NCI-H1436 treated with DMSO at 0.1 percent for 48 hours (cell line): ENCODE results near the gene NUS1.
A peak's percentile ranks its signal among the peaks of the same experiment; 100 is the strongest.
"Not testable (repeated sequence)": the region's sequence is repeated elsewhere in the genome, so short reads cannot be mapped to it uniquely, and the experiment has no call there.

Source experiments
- DNase-seq: peaks from one replicate; lab custom pipeline; 2025; lab: John Stamatoyannopoulos, UW

NUS1 gene

DNA sequence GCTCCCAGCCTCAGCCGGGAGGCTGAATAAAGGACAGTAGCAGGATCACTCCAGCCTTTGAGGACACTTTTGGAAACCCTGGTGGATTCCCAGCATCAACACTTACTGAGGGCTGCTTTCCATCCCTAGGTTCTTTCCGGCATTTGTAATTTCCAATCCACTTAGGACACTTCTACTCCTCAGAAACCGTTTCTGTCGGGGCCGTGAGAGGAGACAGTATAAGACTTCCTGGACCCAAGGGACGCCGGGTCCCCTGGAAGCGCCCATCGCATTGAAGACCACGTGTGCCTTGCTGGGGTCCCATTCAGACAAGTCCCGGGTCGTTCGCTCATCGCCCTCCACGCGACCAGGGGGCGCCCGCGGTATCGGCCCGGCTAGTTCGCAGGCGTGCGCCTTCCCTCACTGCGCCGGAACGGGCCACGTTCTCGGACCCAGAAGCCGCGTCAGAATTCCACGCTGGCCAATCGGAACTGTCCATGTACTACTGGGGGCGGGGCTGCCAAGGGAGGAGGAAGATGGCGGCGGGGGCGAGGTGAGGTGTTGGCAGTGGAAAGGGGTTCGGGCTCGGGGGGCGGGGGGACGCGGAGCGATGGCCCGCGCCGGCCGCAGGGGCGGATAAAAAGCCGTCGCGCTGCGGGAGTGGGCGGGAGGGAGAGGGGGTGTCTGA lies at the start of gene NUS1:
TSS of gene NUS1 (plus strand) at position 479 of the 667 bp plus-strand sequence. CDS start 202 bp downstream, outside the sequence.
- peak; percentile 66 for DNase-seq

DNA sequence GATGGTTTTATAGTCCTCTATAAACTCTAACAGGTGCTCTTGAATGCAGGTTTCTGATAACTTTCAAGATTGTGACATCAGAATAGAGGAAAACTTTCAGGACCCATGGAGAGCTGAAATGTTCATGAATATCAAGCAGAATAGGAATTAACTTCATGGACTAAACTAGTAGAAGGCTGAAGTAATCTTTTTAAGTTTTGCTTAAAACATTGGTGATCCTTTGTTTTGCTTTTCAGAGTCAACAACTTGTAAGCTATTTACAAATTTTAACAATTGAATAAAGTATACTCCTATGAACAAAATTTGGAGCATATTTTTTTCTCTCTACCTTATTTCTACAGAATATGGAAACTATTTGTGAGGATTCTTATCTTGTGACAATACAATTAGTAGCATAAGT lies 47.7 kb upstream of the NUS1 start:
- DNase-seq = no peak

DNA sequence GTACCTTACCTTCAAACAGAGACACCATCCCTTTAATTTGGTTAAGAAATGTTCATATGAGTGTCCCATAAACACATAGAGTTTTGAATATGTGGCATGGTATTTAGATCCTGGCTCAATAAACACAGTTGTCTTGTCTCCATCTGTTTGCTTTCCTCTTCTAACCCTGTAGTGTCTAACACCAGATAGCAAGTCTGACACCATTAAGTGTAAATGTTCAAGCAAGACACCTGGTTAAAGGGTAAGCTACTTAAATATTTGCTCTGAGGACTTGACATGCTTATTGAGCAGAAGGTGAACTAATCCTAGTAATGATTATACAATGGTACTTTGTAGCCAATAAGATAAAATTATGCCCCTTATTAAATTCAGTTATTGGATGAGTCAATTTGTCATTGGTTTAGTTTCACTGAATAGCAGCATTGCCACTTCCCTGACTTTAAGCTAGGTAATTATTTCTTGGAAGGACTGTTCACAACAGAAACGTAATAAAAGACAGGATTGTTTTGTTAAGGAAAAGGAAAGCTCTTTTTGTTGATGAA lies 46.1 kb upstream of the NUS1 start:
- DNase-seq = no peak

GRCh38 chr6:117637770-117638169 lies 37.5 kb upstream of the NUS1 start:
- DNase-seq = no peak

DNA sequence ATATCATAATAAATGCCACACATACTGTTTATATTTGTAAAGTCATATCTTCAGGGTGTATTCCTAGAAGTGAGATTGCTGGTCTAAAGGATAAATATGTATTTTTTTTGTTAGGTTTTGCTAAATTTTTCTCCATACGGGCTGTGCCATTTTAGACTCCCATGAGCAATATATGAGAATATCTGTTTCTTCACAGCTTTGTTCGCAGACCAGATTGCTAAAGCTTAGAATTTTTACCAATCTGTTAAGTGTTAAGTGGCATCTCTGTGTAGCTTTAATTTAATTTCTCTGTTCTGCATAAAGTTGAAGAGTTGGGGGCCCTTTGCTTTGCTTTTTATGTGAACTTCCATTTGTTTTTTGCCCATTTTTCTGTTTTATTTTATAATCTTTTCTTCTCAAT lies 32.3 kb upstream of the NUS1 start:
- no peak for DNase-seq

DNA sequence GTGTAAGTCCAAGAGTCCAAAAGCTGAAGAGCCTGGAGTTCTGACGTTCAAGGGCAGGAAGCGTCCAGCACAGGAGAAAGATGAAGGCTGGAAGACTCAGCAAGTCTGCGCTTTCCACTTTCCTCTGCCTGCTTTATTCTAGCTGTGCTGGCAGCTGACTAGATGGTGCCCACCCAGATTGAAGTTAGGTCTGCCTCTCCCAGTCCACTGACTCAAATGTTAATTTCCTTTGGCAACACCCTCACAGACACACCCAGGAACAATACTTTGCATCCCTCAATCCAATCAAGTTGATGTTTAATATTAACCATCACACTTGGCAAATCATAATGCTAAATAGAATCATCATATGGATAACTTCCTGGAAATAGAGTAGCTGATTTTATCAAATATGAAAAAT lies 23.3 kb upstream of the NUS1 start:
- not testable (repeated sequence) for DNase-seq

DNA sequence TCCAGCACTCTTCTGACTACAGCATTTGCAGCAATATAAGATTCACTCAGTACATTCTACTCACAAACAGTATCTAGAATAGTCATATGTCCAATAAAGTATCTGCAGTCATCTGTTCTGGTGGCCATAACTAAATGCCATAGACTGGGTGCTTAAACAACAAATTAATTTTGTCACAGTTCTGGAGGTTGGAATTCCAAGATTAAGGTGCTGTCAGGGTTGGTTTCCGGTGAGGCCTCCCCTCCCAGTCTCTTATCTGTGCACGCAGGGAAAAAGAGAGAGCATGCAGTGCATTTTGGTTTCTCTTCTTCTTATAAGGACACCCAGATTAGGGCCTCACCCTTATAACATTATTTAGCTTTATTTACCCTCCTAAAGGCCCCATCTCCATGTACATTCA lies 21.3 kb upstream of the NUS1 start:
- DNase-seq = no peak

DNA sequence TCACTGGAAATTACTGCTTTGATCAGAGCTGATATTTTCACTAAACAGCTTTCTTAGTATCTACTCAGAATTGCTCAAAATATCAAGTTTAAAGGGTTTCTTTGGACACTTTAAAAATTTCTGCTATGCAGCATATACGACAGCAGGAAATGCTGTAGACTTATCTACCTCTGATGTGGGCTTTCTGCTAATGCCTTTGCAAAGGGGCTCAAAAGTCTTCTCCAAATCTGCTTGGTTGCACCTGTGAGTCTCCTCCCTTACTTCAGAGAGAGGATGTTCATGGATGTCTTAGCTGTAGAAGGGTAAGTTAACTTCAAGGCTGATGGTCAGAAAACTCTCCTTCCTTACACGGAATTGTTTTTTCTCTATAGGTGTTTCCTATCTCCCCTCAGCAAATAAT lies 19.9 kb upstream of the NUS1 start:
- DNase-seq = no peak

DNA sequence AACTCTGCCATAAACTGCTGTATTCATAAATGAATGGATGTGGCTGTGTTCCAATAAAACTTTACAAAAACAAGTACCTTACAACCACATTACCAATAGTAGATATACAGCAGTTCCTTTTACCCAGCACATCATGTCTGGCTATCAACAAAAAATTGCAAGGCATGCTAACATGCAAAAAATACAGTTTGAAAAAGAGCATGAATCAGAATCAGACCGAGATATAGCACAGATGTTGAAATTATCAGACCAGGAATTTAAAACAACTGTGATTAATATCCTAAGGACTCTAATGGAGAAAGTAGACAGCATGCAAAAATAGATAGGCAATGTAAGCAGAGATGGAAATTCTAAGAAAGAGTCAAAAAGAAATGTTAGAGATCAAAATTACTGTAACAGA lies 8.4 kb upstream of the NUS1 start:
- no peak for DNase-seq

- no peak for DNase-seq
Observed at GRCh38 chr6:117668736-117669135, 6.5 kb upstream of the NUS1 start.

GRCh38 chr6:117674503-117674902 lies 766 bp upstream of the NUS1 start:
- DNase-seq = no peak

DNA sequence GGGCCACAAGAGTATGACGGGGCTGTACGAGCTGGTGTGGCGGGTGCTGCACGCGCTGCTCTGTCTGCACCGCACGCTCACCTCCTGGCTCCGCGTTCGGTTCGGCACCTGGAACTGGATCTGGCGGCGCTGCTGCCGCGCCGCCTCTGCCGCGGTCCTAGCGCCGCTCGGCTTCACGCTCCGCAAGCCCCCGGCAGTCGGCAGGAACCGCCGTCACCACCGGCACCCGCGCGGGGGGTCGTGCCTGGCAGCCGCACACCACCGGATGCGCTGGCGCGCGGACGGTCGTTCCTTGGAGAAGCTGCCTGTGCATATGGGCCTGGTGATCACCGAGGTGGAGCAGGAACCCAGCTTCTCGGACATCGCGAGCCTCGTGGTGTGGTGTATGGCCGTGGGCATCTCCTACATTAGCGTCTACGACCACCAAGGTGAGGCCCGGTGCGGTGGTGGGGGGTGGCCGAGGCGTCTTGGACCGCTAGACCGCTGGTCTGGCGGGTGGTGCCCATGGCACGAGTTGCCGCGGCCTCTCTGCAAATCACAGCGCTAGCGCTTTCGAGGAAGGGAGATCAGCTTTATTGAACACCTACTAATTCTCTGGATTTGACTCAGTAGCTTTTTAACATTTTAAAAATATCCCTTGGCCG lies 511 bp downstream of the NUS1 start:
- not testable (repeated sequence) for DNase-seq

- no peak for DNase-seq
Observed at GRCh38 chr6:117676577-117677218, 1.4 kb downstream of the NUS1 start.

DNA sequence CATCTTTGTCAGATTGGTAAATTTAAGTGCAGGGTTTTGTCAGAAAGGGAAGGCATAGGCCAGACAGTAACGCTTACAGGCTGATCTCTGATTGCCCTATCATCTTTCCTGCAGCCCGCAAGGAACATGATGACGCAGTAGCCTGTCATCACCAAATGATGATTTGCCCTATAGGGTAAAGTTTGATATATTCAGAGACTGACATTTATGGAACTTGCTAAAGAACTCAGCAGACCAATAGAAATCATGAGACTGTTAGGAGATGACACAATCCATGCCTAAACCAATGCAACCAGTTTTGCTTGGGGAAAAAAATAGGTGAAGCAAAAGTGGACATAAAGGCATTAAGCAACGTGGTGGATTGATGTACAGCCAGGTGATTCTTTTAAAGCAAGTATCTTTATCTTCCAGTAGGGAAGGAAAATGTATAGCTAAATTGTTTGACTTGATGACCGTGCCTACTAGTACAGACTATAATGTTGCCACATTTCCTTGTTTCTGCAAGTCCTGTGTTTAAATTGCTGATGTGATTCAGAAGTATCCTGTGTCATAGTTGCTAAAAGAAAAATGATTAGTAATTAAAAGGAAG lies 2.4 kb downstream of the NUS1 start:
- DNase-seq = no peak

DNA sequence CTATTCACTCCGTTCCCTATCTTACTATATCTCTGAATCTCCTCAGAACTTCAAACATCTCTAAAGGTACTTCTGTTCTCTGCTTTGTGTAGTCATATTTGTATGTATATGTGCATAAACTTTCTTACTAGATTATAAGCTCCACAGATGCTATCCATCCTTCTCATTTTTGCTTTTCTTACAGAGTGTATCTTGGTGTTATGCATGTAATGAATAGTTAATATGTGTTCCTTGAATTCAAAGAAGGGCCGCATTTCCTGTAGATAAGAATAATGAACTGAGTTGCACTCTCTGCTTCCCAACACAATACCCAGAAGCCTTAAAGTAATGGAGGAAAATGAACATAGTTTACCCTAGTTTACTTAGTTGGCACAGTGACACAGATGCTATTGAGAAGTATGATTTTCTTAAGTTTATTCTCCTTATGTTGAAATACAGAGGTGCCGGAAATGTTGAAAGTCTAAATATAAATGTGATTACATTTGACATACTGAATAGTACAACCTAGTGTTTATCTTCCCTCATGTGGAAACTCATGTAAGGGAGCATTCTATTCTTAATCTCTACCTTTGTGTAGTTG lies 6.0 kb downstream of the NUS1 start:
- no peak for DNase-seq

DNA sequence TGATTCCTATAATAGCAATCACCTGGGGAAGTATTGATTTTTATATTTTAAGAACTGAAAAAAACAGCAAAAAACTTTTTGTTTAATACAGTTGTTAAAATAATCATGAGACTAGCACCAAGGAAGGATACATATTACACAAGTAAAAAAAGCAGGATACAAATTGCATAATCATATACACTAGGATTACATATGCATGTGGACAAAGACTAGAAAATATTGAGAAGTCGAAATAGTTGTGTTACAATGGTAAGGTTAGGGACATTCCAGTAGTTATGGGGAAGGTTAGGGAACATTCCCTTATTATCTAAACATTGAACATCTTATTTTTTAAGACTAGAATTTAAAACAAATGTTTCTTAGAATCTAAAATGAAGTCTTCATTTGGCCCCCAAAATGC lies 9.5 kb downstream of the NUS1 start:
- DNase-seq = no peak

GRCh38 chr6:117685359-117685758 lies 10.1 kb downstream of the NUS1 start:
- no peak for DNase-seq

GRCh38 chr6:117687021-117687648 lies 11.9 kb downstream of the NUS1 start:
- no peak for DNase-seq

GRCh38 chr6:117689584-117689983 lies 14.3 kb downstream of the NUS1 start:
- not testable (repeated sequence) for DNase-seq

GRCh38 chr6:117706504-117706903 lies 31.2 kb downstream of the NUS1 start:
- DNase-seq = no peak

GRCh38 chr6:117706936-117707509 lies 31.8 kb downstream of the NUS1 start:
- not testable (repeated sequence) for DNase-seq

GRCh38 chr6:117711369-117711768 lies 36.1 kb downstream of the NUS1 start:
- DNase-seq = no peak
